ENCODE data around the gene RHOBTB1.

DNA sequence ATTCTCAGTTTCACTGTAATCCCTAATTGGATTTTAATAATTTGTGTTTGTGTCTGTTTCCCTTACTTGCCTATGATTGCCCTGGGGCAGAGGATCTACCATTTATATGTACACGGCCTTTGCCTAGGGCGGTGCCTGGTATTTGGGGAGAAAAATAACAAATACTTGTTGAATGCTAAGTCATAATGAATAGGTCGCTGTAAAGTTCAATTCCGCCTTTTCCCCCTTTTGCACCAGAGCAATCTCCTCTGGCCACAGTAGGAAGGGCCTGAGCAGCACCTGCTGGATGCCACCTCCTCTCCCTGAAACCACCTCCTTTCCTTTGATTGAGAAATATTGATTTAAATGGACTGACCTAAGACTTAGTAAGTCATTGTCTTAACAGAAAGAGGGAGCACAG is 70.2 kb downstream of the RHOBTB1 start:
- TF ChIP-seq POLR2A (IDR thresholded peaks at IDR 0.05; ENCODE audit: extremely low read depth, insufficient read length) (no peak), MYC (IDR thresholded peaks at IDR 0.05; ENCODE audit: low read depth, low read length) (no peak)
- TF ChIP-seq, protein P1, sequence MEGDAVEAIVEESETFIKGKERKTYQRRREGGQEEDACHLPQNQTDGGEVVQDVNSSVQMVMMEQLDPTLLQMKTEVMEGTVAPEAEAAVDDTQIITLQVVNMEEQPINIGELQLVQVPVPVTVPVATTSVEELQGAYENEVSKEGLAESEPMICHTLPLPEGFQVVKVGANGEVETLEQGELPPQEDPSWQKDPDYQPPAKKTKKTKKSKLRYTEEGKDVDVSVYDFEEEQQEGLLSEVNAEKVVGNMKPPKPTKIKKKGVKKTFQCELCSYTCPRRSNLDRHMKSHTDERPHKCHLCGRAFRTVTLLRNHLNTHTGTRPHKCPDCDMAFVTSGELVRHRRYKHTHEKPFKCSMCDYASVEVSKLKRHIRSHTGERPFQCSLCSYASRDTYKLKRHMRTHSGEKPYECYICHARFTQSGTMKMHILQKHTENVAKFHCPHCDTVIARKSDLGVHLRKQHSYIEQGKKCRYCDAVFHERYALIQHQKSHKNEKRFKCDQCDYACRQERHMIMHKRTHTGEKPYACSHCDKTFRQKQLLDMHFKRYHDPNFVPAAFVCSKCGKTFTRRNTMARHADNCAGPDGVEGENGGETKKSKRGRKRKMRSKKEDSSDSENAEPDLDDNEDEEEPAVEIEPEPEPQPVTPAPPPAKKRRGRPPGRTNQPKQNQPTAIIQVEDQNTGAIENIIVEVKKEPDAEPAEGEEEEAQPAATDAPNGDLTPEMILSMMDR (IDR thresholded peaks at IDR 0.05; ENCODE audit: low read depth, low read length) = no peak
- TF ChIP-seq, protein P2, sequence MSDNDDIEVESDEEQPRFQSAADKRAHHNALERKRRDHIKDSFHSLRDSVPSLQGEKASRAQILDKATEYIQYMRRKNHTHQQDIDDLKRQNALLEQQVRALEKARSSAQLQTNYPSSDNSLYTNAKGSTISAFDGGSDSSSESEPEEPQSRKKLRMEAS (IDR thresholded peaks at IDR 0.05; ENCODE audit: low read depth, low read length) = no peak
